Measurements from ENCODE around the gene ILKAP.

- TF ChIP-seq, protein P1, sequence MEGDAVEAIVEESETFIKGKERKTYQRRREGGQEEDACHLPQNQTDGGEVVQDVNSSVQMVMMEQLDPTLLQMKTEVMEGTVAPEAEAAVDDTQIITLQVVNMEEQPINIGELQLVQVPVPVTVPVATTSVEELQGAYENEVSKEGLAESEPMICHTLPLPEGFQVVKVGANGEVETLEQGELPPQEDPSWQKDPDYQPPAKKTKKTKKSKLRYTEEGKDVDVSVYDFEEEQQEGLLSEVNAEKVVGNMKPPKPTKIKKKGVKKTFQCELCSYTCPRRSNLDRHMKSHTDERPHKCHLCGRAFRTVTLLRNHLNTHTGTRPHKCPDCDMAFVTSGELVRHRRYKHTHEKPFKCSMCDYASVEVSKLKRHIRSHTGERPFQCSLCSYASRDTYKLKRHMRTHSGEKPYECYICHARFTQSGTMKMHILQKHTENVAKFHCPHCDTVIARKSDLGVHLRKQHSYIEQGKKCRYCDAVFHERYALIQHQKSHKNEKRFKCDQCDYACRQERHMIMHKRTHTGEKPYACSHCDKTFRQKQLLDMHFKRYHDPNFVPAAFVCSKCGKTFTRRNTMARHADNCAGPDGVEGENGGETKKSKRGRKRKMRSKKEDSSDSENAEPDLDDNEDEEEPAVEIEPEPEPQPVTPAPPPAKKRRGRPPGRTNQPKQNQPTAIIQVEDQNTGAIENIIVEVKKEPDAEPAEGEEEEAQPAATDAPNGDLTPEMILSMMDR (IDR thresholded peaks at IDR 0.05), result no peak
- no peak for TF ChIP-seq POLR2A (IDR thresholded peaks at IDR 0.05)
Measured at GRCh38 chr2:238145851-238146250, 57.6 kb downstream of the ILKAP start.

All from stomach (tissue), 4 donors.